ENCODE measurements around the gene NDE1. TPM values are rescaled to one million over a fixed set of nuclear protein-coding genes. Genes with fewer than 3 reads are reported as not detected.

Gene NDE1
- total and polyA plus RNA-seq, 2 donors (not counting 1 experiment from before 2014, with no cell fraction given): 33.5 to 149 TPM

GRCh38 chr16:15723808-15724207, 73.8 kb downstream of the NDE1 start:
- DNase-seq (no peak), ATAC-seq (ENCODE audit: low read depth) (no peak)
- Histone ChIP-seq H3K4me2 (replicated peaks; ENCODE audit: low read depth, low read length, poor library complexity, severe bottlenecking) (no peak overlapping the region), H3K4me3 (ENCODE audit: control extremely low read depth in 1 of 5, extremely low read depth in 1 of 5, insufficient read depth in 1 of 5, low read depth in 2 of 5, low read length in 4 of 5) (no peak overlapping the region), H3K36me3 (replicated peaks in 1 of 2; ENCODE audit: control extremely low read depth in 1 of 2, control insufficient read depth in 1 of 2, extremely low read depth in 1 of 2, insufficient read depth in 2 of 2, low read length in 1 of 2) (peaks cover 2 to 39% of the 10 kb centered on the region in 2 experiments), H3K27me3 (replicated peaks in 1 of 4; ENCODE audit: control extremely low read depth in 1 of 4, control insufficient read depth in 3 of 4, insufficient read depth in 4 of 4, low read length in 3 of 4) (no peaks in the 10 kb centered on the region), H3K4me1 (ENCODE audit: control insufficient read depth in 2 of 2, insufficient read depth in 2 of 2, low read length in 2 of 2) (no peaks in the 10 kb centered on the region), H3K9me3 (ENCODE audit: control extremely low read depth in 1 of 3, control insufficient read depth in 2 of 3, insufficient read depth in 1 of 3, low read length in 2 of 3) (peaks cover 0 to 5% (median 0%) of the 10 kb centered on the region in 3 donors), H3K27ac (ENCODE audit: low read length in 2 of 2) (no peak overlapping the region), H3K9ac (ENCODE audit: low read length) (no peak overlapping the region), H3K79me2 (ENCODE audit: control insufficient read depth, insufficient read depth, low read length) (no peaks in the 10 kb centered on the region), H2AFZ (ENCODE audit: insufficient read depth, low read depth, low read length, poor library complexity, severe bottlenecking) (no peak overlapping the region), H4K20me1 (ENCODE audit: control insufficient read depth, insufficient read depth, low read length, poor library complexity, severe bottlenecking) (no peaks in the 10 kb centered on the region)
- TF ChIP-seq EZH2 (IDR thresholded peaks at IDR 0.05; ENCODE audit: borderline replicate concordance, insufficient read depth, low read depth, low read length, poor library complexity, severe bottlenecking) (no peak), CTCF (IDR thresholded peaks at IDR 0.05) (no peak)
- Mint-ChIP-seq H3K27me3 (no peaks in the 10 kb centered on the region), H3K4me1 (no peaks in the 10 kb centered on the region), H3K9me3 (ENCODE audit: insufficient read depth) (no peaks in the 10 kb centered on the region), H3K27ac (no peak overlapping the region), H3K4me3 (no peak overlapping the region)
- ChIA-PET CTCF (interaction anchor here (1.2 kb wide), 1 partner anchor 18 kb away, joined by 3 read pairs; no protein-coding TSS in a partner anchor), POLR2A (no interaction called here)
- WGBS (ENCODE audit: insufficient coverage): 97% methylated on average over 7 of the region's 7 CpGs
- intact Hi-C loops (cut with micrococcal nuclease): no loop called here

- intact Hi-C loops (cut with micrococcal nuclease): no loop called here
- Mint-ChIP-seq H3K27ac (no peak overlapping the region), H3K27me3 (no peaks in the 10 kb centered on the region), H3K9me3 (ENCODE audit: insufficient read depth) (no peaks in the 10 kb centered on the region), H3K4me3 (no peak overlapping the region), H3K4me1 (no peaks in the 10 kb centered on the region)
- Histone ChIP-seq H3K36me3 (replicated peaks in 1 of 2; ENCODE audit: control extremely low read depth in 1 of 2, control insufficient read depth in 1 of 2, extremely low read depth in 1 of 2, insufficient read depth in 2 of 2, low read length in 1 of 2) (peaks cover 2 to 39% of the 10 kb centered on the region in 2 experiments), H3K27me3 (replicated peaks in 1 of 4; ENCODE audit: control extremely low read depth in 1 of 4, control insufficient read depth in 3 of 4, insufficient read depth in 4 of 4, low read length in 3 of 4) (no peaks in the 10 kb centered on the region), H3K9me3 (ENCODE audit: control extremely low read depth in 1 of 3, control insufficient read depth in 2 of 3, insufficient read depth in 1 of 3, low read length in 2 of 3) (peaks cover 0 to 5% (median 0%) of the 10 kb centered on the region in 3 donors), H3K4me1 (ENCODE audit: control insufficient read depth in 2 of 2, insufficient read depth in 2 of 2, low read length in 2 of 2) (no peaks in the 10 kb centered on the region), H2AFZ (ENCODE audit: insufficient read depth, low read depth, low read length, poor library complexity, severe bottlenecking) (no peak overlapping the region), H3K27ac (ENCODE audit: low read length in 2 of 2) (no peak overlapping the region), H3K79me2 (ENCODE audit: control insufficient read depth, insufficient read depth, low read length) (no peaks in the 10 kb centered on the region), H3K9ac (ENCODE audit: low read length) (no peak overlapping the region), H4K20me1 (ENCODE audit: control insufficient read depth, insufficient read depth, low read length, poor library complexity, severe bottlenecking) (no peaks in the 10 kb centered on the region), H3K4me2 (replicated peaks; ENCODE audit: low read depth, low read length, poor library complexity, severe bottlenecking) (no peak overlapping the region), H3K4me3 (ENCODE audit: control extremely low read depth in 1 of 5, extremely low read depth in 1 of 5, insufficient read depth in 1 of 5, low read depth in 2 of 5, low read length in 4 of 5) (no peak overlapping the region)
- ChIA-PET POLR2A (no interaction called here), CTCF (no interaction called here)
- no peak for DNase-seq
- 100% methylated on average over 2 of the region's 5 CpGs for WGBS (ENCODE audit: insufficient coverage)
- TF ChIP-seq CTCF (IDR thresholded peaks at IDR 0.05): no peak
- TF ChIP-seq EZH2 (IDR thresholded peaks at IDR 0.05; ENCODE audit: borderline replicate concordance, insufficient read depth, low read depth, low read length, poor library complexity, severe bottlenecking): no peak
- ATAC-seq (ENCODE audit: low read depth): no peak
Observed at GRCh38 chr16:15725641-15726240, 75.7 kb downstream of the NDE1 start.
